ENCODE measurements around the gene FXN. TPM values are rescaled to one million over a fixed set of nuclear protein-coding genes. Genes with fewer than 3 reads are reported as not detected.

The FXN gene
- total RNA-seq, 1 donor from 2014 or later: 11.4 TPM

DNA sequence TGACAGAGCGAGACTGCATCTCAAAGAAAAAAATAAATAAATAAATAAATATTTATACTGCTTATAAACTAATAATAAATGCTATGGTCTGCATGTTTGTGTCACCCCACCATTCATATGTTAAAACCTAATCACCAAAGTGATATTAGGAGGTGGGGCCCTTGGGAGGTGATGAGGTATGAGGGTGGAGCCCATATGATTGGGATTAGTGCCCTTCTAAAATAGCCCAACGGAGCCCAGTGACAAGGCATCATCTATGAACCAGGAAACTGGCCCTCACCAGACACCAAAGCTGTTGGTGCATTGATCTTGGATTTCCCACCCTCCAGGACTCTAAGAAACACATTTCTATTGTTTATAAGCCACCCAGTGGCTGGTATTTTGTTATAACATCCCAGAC is 5.1 kb downstream of the FXN start:
- no peak overlapping the region for H3K4me3 ChIP-seq (ENCODE audit: low read depth, low read length)
- H3K36me3 ChIP-seq (ENCODE audit: control insufficient read depth, insufficient read depth, low read length): no peaks in the 10 kb centered on the region
- no peaks in the 10 kb centered on the region for H3K27me3 ChIP-seq (ENCODE audit: control insufficient read depth, insufficient read depth, low read length)
- TF ChIP-seq, protein P1, sequence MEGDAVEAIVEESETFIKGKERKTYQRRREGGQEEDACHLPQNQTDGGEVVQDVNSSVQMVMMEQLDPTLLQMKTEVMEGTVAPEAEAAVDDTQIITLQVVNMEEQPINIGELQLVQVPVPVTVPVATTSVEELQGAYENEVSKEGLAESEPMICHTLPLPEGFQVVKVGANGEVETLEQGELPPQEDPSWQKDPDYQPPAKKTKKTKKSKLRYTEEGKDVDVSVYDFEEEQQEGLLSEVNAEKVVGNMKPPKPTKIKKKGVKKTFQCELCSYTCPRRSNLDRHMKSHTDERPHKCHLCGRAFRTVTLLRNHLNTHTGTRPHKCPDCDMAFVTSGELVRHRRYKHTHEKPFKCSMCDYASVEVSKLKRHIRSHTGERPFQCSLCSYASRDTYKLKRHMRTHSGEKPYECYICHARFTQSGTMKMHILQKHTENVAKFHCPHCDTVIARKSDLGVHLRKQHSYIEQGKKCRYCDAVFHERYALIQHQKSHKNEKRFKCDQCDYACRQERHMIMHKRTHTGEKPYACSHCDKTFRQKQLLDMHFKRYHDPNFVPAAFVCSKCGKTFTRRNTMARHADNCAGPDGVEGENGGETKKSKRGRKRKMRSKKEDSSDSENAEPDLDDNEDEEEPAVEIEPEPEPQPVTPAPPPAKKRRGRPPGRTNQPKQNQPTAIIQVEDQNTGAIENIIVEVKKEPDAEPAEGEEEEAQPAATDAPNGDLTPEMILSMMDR (IDR thresholded peaks at IDR 0.05; ENCODE audit: insufficient read depth, low read length, poor library complexity, severe bottlenecking): no peak
- no peak for DNase-seq (ENCODE audit: low read depth)

DNA sequence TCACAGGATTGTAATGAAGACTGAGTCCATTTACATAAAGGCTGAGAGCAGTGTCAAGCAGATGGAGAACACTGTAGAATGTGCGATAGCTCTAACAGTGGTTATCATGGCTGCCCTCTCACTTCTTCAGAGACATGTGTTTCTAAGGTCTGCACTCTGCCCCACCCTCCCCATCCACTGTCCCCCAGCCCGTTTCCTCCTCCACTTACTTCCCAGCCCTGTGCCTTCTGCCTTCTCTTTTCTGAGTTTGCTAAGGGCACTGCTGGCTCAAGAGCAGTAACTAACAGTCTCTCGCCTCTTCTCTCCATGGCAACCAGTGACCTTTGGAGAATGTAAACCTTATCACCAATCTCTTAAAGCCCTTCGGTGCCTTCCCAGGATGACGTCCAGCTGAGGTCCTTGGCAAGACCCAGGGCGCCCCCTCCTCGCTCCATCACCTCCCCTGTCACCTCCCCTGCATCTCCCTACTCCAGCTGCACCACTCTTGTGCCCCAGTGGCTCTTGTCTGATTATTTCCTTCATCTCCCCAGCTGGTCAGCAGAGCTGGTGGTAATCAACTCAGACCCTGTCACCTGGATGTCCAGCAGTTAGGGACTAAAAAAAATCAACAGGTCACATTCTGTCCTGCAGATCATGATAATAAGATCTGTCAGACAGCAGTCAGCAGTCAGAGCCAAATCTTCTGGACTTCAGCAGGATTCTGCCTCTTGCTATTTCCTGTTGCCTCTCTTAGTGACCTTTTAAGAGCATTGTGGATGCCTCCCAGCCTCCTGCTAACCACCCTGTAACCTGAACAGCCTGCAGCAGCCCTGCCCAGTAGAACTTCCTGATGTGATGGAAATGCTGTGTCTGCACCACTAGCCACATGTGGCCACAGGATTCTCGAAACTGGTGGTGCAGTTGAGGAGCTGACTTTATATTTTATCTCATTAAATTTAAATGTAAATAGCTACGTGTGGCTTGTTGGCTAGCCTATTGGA is 9.0 kb downstream of the FXN start:
- Histone ChIP-seq H3K27me3 (ENCODE audit: control insufficient read depth, insufficient read depth, low read length) (no peaks in the 10 kb centered on the region), H3K4me3 (ENCODE audit: low read depth, low read length) (no peak overlapping the region), H3K36me3 (ENCODE audit: control insufficient read depth, insufficient read depth, low read length) (no peaks in the 10 kb centered on the region)
- no peak for DNase-seq (ENCODE audit: low read depth)
- TF ChIP-seq, protein P1 (IDR thresholded peaks at IDR 0.05; ENCODE audit: insufficient read depth, low read length, poor library complexity, severe bottlenecking): no peak

DNA sequence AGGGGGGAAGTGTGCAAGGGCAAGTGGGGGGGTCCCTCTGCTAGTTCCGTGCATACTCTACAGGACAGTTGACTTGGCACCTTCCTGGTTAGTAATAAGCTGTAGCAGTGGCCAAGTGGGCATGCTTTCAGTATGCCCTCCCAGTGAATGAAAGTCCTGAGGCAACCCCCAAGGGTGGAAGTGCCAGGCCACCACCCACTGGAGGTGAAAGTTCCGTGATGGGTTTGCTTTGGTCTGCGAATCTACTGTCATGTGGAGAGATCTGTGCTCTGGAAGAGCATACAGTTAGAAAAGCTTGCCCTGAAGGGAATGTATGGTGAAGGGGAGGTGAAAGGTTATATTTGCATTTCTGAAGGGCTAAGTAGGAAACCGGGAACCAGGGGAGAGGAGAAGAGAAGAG is 10.3 kb downstream of the FXN start:
- H3K4me3 ChIP-seq (ENCODE audit: low read depth, low read length): no peak overlapping the region
- no peak for DNase-seq (ENCODE audit: low read depth)
- TF ChIP-seq, protein P1 (IDR thresholded peaks at IDR 0.05; ENCODE audit: insufficient read depth, low read length, poor library complexity, severe bottlenecking): no peak
- H3K27me3 ChIP-seq (ENCODE audit: control insufficient read depth, insufficient read depth, low read length): no peaks in the 10 kb centered on the region
- no peaks in the 10 kb centered on the region for H3K36me3 ChIP-seq (ENCODE audit: control insufficient read depth, insufficient read depth, low read length)

DNA sequence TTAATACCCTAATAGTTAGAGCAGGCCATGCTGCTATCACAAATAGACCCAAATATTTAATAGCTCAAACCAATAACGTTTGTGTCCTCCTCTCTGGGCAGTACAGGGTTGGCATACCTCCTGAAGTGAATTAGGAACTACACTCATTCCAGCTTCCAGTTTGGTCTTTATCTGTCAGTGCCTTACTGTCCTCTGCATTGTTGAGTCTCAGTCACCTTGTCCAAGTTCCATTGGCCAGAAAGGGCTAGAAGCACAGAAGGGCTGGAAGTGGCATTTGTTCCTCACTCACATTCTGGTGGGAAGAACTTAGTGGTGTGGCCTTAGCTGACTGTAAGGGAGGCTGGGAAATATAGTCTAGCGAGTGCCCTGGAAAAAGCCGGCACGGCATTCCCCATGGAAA is 11.2 kb downstream of the FXN start:
- TF ChIP-seq, protein P1 (IDR thresholded peaks at IDR 0.05; ENCODE audit: insufficient read depth, low read length, poor library complexity, severe bottlenecking): no peak
- Histone ChIP-seq H3K36me3 (ENCODE audit: control insufficient read depth, insufficient read depth, low read length) (no peaks in the 10 kb centered on the region), H3K27me3 (ENCODE audit: control insufficient read depth, insufficient read depth, low read length) (no peaks in the 10 kb centered on the region), H3K4me3 (ENCODE audit: low read depth, low read length) (no peak overlapping the region)
- no peak for DNase-seq (ENCODE audit: low read depth)

DNA sequence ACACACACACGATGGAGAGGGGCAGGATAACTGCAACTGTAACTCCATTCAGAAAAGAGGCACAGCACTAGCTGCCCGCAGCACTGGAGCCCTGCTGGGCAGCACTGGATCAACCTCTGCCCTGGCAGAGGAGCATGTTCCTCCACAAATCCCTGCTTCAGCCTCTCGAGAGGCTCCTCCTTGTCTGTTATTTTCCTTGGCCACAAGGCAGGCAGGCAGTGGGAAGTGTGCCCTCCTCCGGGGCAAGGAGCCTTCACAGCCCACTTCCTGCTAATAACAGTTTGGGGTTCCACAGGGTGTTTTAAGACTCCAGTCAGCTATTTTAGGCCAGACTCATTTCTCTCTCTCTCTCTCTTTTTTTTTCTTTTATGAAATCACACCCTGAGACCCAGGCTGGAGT is 11.8 kb downstream of the FXN start:
- TF ChIP-seq, protein P1 (IDR thresholded peaks at IDR 0.05; ENCODE audit: insufficient read depth, low read length, poor library complexity, severe bottlenecking): no peak
- Histone ChIP-seq H3K27me3 (ENCODE audit: control insufficient read depth, insufficient read depth, low read length) (no peaks in the 10 kb centered on the region), H3K36me3 (ENCODE audit: control insufficient read depth, insufficient read depth, low read length) (no peaks in the 10 kb centered on the region), H3K4me3 (ENCODE audit: low read depth, low read length) (no peak overlapping the region)
- no peak for DNase-seq (ENCODE audit: low read depth)

Data from kidney epithelial cell (primary cell).